ENCODE data around the gene MAPK8IP3.

Gene MAPK8IP3

GRCh38 chr16:1791256-1791942, 85.4 kb downstream of the MAPK8IP3 start:
- no peak for DNase-seq (ENCODE audit: low read depth)
- TF ChIP-seq, protein P1, sequence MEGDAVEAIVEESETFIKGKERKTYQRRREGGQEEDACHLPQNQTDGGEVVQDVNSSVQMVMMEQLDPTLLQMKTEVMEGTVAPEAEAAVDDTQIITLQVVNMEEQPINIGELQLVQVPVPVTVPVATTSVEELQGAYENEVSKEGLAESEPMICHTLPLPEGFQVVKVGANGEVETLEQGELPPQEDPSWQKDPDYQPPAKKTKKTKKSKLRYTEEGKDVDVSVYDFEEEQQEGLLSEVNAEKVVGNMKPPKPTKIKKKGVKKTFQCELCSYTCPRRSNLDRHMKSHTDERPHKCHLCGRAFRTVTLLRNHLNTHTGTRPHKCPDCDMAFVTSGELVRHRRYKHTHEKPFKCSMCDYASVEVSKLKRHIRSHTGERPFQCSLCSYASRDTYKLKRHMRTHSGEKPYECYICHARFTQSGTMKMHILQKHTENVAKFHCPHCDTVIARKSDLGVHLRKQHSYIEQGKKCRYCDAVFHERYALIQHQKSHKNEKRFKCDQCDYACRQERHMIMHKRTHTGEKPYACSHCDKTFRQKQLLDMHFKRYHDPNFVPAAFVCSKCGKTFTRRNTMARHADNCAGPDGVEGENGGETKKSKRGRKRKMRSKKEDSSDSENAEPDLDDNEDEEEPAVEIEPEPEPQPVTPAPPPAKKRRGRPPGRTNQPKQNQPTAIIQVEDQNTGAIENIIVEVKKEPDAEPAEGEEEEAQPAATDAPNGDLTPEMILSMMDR (IDR thresholded peaks at IDR 0.05; ENCODE audit: control insufficient read depth, extremely low read depth, insufficient read depth), result no peak
- H3K4me3 ChIP-seq (ENCODE audit: low read depth, low read length), result no peak overlapping the region

DNA sequence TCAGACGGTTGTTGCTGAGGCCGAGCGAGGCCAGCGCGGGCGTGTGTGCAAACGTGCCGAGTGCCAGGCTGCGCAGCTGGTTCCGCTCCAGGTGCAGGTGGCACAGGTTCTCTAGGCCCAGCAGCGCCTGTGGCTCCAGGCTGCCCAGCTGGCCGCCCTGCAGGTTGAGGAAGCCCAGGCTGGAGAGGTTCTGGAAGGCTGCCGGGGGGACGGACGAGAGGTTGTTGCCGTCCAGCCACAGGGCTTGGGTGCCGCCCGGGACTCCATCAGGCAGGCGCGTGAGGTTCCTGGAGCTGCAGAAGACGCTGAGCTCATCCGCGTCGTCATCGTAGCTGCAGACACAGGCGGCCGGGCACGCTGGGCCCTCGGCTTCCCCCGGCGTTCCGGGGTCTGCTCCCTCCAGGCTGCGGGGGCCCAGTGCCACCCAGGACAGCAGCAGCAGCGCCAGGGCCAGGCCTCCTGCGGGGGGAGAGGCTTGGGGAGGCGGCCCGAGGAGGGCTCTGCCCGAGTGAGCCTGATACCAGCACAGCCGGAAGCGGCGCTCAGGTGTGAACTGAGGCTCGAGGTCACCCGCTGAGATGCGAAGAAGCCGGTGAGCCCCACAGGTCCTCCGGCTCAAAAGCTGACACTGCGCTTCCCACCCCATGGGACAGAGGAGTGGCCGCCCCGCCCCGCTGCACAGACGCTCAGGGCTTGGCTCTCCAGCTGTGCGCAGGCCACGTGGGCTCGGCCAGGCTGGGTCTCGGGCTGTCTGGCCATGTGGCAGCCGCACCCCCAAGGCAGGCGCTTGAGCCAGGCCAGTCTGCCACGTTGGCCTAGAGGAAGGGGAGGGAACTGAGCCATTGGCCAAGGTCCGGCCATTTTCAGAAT, 86.2 kb downstream of the MAPK8IP3 start:
- H3K4me3 ChIP-seq (ENCODE audit: low read depth, low read length), result no peak overlapping the region
- DNase-seq (ENCODE audit: low read depth), result no peak
- TF ChIP-seq, protein P1 (IDR thresholded peaks at IDR 0.05; ENCODE audit: control insufficient read depth, extremely low read depth, insufficient read depth), result no peak

- DNase-seq (ENCODE audit: low read depth), result no peak
- H3K4me3 ChIP-seq (ENCODE audit: low read depth, low read length), result no peak overlapping the region
- TF ChIP-seq, protein P1 (IDR thresholded peaks at IDR 0.05; ENCODE audit: control insufficient read depth, extremely low read depth, insufficient read depth), result no peak
Observed at GRCh38 chr16:1792836-1793577, 87.0 kb downstream of the MAPK8IP3 start.

GRCh38 chr16:1793578-1794220, 87.7 kb downstream of the MAPK8IP3 start, which contains the start of gene IGFALS:
IGFALS (minus strand) TSS chr16:1793705; CDS start chr16:1793652, 53 bp downstream.
- TF ChIP-seq, protein P1 (IDR thresholded peaks at IDR 0.05; ENCODE audit: control insufficient read depth, extremely low read depth, insufficient read depth), result no peak
- no peak for DNase-seq (ENCODE audit: low read depth)
- H3K4me3 ChIP-seq (ENCODE audit: low read depth, low read length), result no peak within 1 kb of the TSS

DNA sequence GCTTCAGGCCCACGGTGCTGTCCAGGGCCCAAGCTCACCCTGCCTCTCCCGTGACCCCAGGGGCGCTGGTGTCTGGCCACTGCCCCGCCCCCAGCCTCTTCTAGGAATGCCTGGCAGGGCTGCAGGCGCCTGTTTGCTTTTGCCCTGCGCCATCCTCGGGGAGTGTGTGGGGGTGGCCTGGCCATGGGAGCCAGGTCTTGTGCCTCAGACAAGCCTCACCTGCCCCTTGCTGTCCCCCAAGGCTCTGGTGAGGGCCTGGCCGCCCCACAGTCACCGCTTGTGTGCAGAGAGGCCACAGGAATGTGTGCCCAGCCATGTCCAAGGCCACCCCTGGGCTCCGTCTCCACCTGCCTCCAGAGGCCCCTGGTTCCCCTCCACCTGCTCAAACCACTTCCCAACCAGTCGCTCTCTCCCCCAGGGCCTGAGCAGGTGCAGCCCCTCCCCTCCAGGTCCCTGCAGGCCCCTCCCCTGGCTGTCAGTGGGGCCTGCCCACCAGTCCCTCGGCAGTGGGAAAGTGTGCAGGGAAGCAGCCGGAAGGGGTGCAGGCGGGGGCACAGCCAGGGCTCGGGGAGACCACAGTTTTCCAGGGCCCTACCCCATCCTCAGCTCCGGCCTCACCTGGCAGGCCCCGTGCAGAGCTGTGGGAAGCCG, 88.4 kb downstream of the MAPK8IP3 start:
- no peak overlapping the region for H3K4me3 ChIP-seq (ENCODE audit: low read depth, low read length)

More for the DNA sequence above, 88.4 kb downstream of the MAPK8IP3 start:
- TF ChIP-seq, protein P1 (IDR thresholded peaks at IDR 0.05; ENCODE audit: control insufficient read depth, extremely low read depth, insufficient read depth), result no peak
- no peak for DNase-seq (ENCODE audit: low read depth)

Measured in LNCaP clone FGC (cell line).